ENCODE results near the gene TRPC4AP.

DNA sequence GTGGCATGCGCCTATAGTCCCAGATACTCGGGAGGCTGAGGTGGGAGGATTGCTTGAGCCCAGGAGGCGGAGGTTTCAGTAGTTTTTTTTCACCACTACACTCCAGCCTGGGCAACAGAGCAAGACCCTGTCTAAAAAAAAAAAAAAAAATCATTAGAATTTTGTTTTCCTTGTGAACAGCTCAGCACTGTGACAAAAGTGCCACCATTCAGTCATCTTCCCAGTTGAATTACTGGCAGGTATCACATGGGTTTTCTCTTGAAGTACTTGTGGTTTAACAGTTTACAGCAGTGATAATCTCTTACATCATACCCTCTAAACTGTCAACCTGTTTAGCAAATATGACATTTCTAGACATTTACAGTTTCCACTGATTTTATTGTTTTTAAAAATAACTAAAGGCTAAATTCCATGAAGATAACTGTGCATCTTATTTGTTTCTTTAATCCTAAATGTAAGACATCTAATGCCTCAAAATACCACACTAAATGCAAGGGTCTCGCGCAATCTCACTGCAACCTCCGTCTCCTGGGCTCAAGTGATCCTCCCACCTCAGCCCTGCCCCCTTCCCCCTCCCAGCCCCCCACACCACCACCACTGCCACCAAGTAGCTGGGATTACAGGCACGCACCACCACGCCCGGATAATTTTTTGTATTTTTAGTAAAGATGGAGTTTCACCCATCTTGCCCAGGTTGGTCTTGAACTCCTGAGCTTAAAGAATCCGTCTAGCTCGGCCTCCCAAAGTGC is 7.0 kb downstream of the TRPC4AP start:
- TF ChIP-seq, protein P1, sequence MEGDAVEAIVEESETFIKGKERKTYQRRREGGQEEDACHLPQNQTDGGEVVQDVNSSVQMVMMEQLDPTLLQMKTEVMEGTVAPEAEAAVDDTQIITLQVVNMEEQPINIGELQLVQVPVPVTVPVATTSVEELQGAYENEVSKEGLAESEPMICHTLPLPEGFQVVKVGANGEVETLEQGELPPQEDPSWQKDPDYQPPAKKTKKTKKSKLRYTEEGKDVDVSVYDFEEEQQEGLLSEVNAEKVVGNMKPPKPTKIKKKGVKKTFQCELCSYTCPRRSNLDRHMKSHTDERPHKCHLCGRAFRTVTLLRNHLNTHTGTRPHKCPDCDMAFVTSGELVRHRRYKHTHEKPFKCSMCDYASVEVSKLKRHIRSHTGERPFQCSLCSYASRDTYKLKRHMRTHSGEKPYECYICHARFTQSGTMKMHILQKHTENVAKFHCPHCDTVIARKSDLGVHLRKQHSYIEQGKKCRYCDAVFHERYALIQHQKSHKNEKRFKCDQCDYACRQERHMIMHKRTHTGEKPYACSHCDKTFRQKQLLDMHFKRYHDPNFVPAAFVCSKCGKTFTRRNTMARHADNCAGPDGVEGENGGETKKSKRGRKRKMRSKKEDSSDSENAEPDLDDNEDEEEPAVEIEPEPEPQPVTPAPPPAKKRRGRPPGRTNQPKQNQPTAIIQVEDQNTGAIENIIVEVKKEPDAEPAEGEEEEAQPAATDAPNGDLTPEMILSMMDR (IDR thresholded peaks at IDR 0.05) = no peak
- no peak for TF ChIP-seq POLR2A (IDR thresholded peaks at IDR 0.05)
- no peak for TF ChIP-seq EP300 (IDR thresholded peaks at IDR 0.05)
